T-helper 17 cell (primary cell): ENCODE measurements around the gene SYS1. TPM values are rescaled to one million over a fixed set of nuclear protein-coding genes. Genes with fewer than 3 reads are reported as not detected.

ENCODE experiments used
- ATAC-seq: fragments of 150-1000 bp; cut with Tn5 transposase; 2 replicates; pipeline ENCODE4 v1.10.0; 2021; ENCODE audit warnings: mild to moderate bottlenecking, moderate library complexity
- DNase-seq, 3 donors: peaks; one replicate each; pipeline versions ENCODE4 v3.0.0 to v3.0.0-alpha.2; 2020 to 2021
- H3K9me3 ChIP-seq: one replicate; pipeline ENCODE4 v1.7.0; 2013; ENCODE audit warnings: low read length, mild to moderate bottlenecking; ENCODE audit not compliant: control insufficient read depth, poor library complexity, severe bottlenecking
- H3K27ac Mint-ChIP-seq: one replicate; pipeline ENCODE4 v1.8.0; 2022; ENCODE audit warnings: mild to moderate bottlenecking, moderate library complexity, mixed read lengths
- H3K27me3 Mint-ChIP-seq: one replicate; pipeline ENCODE4 v1.8.0; 2022; ENCODE audit warnings: mixed read lengths
- H3K36me3 Mint-ChIP-seq: one replicate; pipeline ENCODE4 v1.8.0; 2022; ENCODE audit warnings: low read depth, mixed read lengths
- H3K4me1 Mint-ChIP-seq: one replicate; pipeline ENCODE4 v1.8.0; 2022; ENCODE audit warnings: mild to moderate bottlenecking, mixed read lengths
- H3K4me3 Mint-ChIP-seq: one replicate; pipeline ENCODE4 v1.8.0; 2022; ENCODE audit warnings: mild to moderate bottlenecking, moderate library complexity, mixed read lengths
- total RNA-seq, 4 donors: library from RNA in 2 of 4; stranded (reverse) in 2 of 4; gene quantifications; one replicate each; pipeline ENCODE4 v1.2.3 and lab custom pipeline; 2022 to 2026

Gene SYS1
- total RNA-seq, 2 donors from 2014 or later, result 93.3 to 99.5 TPM

- no peak for ATAC-seq
- DNase-seq, result no peak
- no peak overlapping the region for H3K4me3 Mint-ChIP-seq
- peaks cover 2% of the 10 kb centered on the region for H3K36me3 Mint-ChIP-seq
- H3K4me1 Mint-ChIP-seq, result peaks cover 15% of the 10 kb centered on the region
- H3K9me3 ChIP-seq, result no peaks in the 10 kb centered on the region
- H3K27ac Mint-ChIP-seq, result no peak overlapping the region
- no peaks in the 10 kb centered on the region for H3K27me3 Mint-ChIP-seq
Observed at GRCh38 chr20:45394221-45395113, 31.5 kb downstream of the SYS1 start.

GRCh38 chr20:45395114-45395415, 32.1 kb downstream of the SYS1 start:
- H3K27me3 Mint-ChIP-seq, result no peaks in the 10 kb centered on the region
- ATAC-seq (no peak), DNase-seq (no peak)
- H3K4me1 Mint-ChIP-seq, result peaks cover 9% of the 10 kb centered on the region
- H3K27ac Mint-ChIP-seq, result no peak overlapping the region
- H3K36me3 Mint-ChIP-seq, result peaks cover 2% of the 10 kb centered on the region
- H3K4me3 Mint-ChIP-seq, result no peak overlapping the region
- H3K9me3 ChIP-seq, result no peaks in the 10 kb centered on the region

GRCh38 chr20:45399018-45399417, 36.1 kb downstream of the SYS1 start:
- no peaks in the 10 kb centered on the region for H3K9me3 ChIP-seq
- peaks cover 3% of the 10 kb centered on the region for H3K4me1 Mint-ChIP-seq
- H3K27me3 Mint-ChIP-seq, result no peaks in the 10 kb centered on the region
- ATAC-seq (no peak), DNase-seq (no peak)
- peaks cover 2% of the 10 kb centered on the region for H3K36me3 Mint-ChIP-seq
- H3K4me3 Mint-ChIP-seq, result no peak overlapping the region
- no peak overlapping the region for H3K27ac Mint-ChIP-seq

DNA sequence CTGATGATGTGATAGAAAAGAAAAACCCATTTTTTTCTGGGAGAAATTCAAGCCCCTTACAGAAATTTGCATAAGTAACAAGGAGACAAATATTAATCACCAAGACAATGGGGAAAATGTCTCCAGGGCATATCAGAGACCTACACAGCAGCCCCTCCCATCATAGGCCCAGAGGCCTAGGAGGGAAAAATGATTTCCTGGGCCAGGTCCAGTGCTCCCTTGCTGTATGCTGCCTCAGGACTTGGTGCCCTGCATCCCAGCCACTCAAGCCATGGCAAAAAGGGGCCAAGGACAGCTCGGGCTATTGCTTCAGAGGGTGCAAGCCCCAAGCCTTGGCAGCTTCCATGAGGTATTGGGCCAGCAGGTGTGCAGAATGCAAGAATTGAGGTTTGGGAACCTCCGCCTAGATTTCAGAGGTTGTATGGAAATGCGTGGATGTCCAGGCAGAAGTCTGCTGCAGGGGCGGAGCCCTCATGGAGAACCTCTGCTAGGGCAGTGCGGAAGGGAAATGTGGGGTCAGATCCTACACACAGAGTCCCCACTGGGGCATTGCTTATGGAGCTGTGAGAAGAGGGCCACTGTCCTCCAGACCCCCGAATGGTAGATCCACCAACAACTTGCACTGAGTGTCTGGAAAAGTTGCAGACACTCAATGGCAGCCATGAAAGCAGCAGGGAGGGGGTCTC, 37.5 kb downstream of the SYS1 start:
- H3K36me3 Mint-ChIP-seq, result peaks cover 2% of the 10 kb centered on the region
- H3K4me3 Mint-ChIP-seq, result no peak overlapping the region
- no peak for ATAC-seq
- H3K9me3 ChIP-seq, result no peaks in the 10 kb centered on the region
- peaks cover 8% of the 10 kb centered on the region for H3K4me1 Mint-ChIP-seq
- no peaks in the 10 kb centered on the region for H3K27me3 Mint-ChIP-seq
- no peak overlapping the region for H3K27ac Mint-ChIP-seq
- no peak for DNase-seq

DNA sequence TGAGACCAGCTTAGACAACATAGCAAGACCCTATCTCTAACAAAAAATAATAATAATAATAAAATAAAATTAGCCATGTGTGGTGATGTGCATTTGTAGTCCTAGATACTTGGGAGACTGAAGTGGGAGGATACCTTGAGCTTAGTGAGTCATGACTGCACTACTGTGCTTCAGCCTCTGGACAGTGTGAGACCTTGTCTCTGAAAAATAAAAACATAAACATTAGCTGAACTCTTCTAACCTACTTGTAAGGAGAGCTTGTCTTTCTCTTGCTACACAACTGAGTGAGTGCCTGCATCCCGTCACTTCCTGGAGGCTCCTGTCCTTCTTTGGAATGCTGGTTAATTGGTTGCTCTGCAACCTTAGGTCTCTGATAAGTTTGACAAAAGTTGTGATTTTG, 40.0 kb downstream of the SYS1 start:
- Mint-ChIP-seq H3K36me3 (no peaks in the 10 kb centered on the region), H3K4me3 (no peak overlapping the region)
- no peak for ATAC-seq

DNA sequence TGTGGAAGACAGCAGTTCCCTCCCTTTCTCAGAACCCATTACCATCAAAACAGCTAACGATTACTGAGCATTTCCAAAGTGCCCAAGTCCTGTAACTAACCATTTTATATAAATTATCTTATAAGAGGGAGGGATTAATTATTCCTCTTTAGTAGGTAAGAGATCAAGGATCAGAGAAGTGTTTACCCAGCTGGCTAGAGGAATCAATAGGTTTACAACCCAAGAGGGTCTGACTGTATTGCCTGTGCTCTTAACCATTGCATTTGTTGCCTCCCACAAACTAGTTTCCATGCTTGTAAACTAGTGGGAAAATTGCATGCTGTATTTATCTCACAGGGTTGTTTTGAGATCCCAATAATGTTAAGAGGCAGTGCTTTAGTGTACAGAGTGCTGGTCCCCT, 41.5 kb downstream of the SYS1 start:
- Mint-ChIP-seq H3K4me3 (peak overlapping the region; percentile 90), H3K27me3 (no peaks in the 10 kb centered on the region), H3K27ac (peak overlapping the region; percentile 80), H3K4me1 (peaks cover 10% of the 10 kb centered on the region), H3K36me3 (no peaks in the 10 kb centered on the region)
- H3K9me3 ChIP-seq, result no peaks in the 10 kb centered on the region
- DNase-seq (no peak), ATAC-seq (no peak)

More for the DNA sequence above, 40.0 kb downstream of the SYS1 start:
- DNase-seq, result no peak
- peaks cover 13% of the 10 kb centered on the region for H3K4me1 Mint-ChIP-seq
- H3K27ac Mint-ChIP-seq, result no peak overlapping the region
- H3K9me3 ChIP-seq, result no peaks in the 10 kb centered on the region
- no peaks in the 10 kb centered on the region for H3K27me3 Mint-ChIP-seq

- H3K9me3 ChIP-seq, result no peaks in the 10 kb centered on the region
- Mint-ChIP-seq H3K27ac (no peak overlapping the region), H3K36me3 (no peaks in the 10 kb centered on the region), H3K4me1 (peaks cover 10% of the 10 kb centered on the region), H3K27me3 (no peaks in the 10 kb centered on the region), H3K4me3 (peak overlapping the region; percentile 90)
- no peak for DNase-seq
- ATAC-seq, result peak; percentile 31
Observed at GRCh38 chr20:45405571-45406259, 42.8 kb downstream of the SYS1 start.

DNA sequence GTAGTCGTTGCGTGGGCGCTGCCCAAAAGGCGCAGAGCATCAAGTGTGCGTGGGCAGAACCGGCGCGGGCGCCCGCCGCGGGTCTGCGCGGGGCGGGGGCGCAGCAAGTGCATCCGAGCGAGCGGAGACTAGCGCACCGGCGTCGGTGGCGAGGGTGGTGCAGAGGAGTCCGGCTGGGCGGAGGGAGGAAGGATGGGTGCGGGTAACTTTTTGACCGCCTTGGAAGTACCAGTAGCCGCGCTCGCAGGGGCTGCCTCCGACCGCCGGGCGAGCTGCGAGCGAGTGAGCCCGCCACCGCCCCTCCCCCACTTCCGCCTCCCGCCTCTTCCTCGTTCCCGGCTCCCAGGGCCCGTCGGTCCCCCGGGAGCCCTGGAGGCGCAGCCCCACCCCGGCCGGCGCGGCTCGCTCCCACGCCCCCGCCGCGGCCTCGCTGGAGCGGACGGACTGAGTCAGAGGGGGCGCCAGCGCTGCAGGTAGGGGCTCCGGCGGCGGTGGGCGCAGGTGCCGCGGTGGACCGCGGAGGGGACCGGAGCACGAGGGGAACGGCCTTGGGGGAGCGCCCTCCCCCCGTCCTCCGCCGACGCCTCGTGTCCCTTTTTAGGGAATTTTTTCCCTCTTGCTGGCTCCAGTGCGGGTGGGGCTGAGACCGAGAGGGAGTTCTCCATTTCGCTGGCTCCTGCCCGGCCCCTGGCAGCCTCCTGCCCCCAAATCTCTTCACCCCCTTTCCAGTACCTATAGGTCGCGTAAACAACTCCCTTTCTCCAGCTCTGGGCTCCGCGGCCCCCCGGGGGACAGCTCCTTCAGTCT, 43.5 kb downstream of the SYS1 start:
- peak; percentile 54 for ATAC-seq

DNA sequence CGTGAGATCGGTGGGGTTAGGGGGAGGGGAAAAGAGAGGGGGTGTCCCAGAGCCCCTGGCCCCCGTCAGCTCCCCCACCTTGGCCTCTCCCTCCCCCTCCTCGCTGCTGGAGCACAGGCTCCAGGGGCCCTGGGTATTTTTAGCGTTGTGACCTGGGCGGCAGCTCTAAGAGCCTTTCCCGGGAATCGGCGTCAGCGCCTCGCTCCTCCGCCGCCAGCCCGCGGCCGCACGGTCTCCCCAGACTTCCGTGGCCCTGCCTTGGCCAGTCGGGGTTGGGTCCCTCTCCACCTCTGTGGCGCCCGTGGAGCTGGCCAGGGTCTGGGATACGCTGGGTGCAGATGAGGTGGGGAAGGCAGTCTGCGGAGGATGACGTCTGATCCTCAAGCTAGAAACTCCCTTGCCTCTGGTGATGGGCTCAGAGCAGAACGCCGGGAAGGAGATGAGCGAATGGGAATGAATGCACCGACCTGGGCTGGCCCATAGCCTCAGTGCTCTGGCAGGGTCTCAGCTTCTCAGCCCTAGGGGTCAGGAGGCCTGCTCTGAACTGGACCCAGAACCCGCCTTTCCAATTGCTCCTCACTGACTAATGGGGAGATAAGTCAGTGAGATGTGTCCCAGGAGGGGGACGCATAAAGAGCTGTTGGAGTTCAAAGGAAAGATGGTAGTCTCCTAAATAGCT, 44.2 kb downstream of the SYS1 start:
- Mint-ChIP-seq H3K4me3 (peak overlapping the region; percentile 90), H3K27ac (peak overlapping the region; percentile 78), H3K27me3 (no peaks in the 10 kb centered on the region), H3K4me1 (peaks cover 10% of the 10 kb centered on the region), H3K36me3 (no peaks in the 10 kb centered on the region)
- DNase-seq, result no peak
- no peaks in the 10 kb centered on the region for H3K9me3 ChIP-seq
- ATAC-seq, result peak; percentile 18

More for the DNA sequence above, 43.5 kb downstream of the SYS1 start:
- peaks cover 10% of the 10 kb centered on the region for H3K4me1 Mint-ChIP-seq
- no peaks in the 10 kb centered on the region for H3K9me3 ChIP-seq
- peak in 2 of 3 donors; percentile 28 to 50 for DNase-seq
- no peaks in the 10 kb centered on the region for H3K27me3 Mint-ChIP-seq
- no peaks in the 10 kb centered on the region for H3K36me3 Mint-ChIP-seq
- H3K4me3 Mint-ChIP-seq, result peak overlapping the region; percentile 90
- peak overlapping the region; percentile 78 for H3K27ac Mint-ChIP-seq

- no peak for DNase-seq
- H3K9me3 ChIP-seq, result no peaks in the 10 kb centered on the region
- Mint-ChIP-seq H3K4me1 (peaks cover 10% of the 10 kb centered on the region), H3K27ac (peak within 1 kb of the TSS; percentile 78), H3K4me3 (peak within 1 kb of the TSS; percentile 90), H3K36me3 (no peaks in the 10 kb centered on the region), H3K27me3 (no peaks in the 10 kb centered on the region)
- peak; percentile 42 for ATAC-seq
Observed at GRCh38 chr20:45407783-45408645, 45.1 kb downstream of the SYS1 start, which contains the start of gene DBNDD2. DBNDD2 (plus strand) TSS chr20:45408289; CDS start chr20:45408468, 179 bp downstream.

DNA sequence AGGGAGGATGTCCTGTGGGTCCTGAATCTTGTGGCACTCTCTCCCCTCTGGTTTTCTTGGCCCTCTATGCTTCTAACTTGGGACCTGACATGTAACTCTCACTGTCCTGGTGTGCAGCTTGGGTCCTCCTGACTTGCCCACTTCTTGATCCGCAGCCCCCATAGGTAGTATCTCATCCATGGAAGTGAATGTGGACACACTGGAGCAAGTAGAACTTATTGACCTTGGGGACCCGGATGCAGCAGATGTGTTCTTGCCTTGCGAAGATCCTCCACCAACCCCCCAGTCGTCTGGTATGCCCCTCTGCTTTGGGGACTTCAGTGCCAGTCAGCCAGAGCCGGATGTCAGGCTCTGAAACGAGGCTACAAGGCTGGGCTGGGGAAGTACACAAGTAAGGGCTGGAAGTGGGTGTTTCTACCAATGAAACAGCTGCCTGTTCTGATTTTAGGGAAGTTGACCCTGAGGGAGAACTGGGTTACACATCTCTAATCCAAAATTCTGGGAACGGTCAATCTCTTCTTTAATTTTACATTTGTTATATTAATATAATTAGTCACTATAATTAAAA, 45.8 kb downstream of the SYS1 start:
- ATAC-seq (peak; percentile 22), DNase-seq (no peak)
- no peaks in the 10 kb centered on the region for H3K27me3 Mint-ChIP-seq
- peaks cover 10% of the 10 kb centered on the region for H3K4me1 Mint-ChIP-seq
- H3K36me3 Mint-ChIP-seq, result no peaks in the 10 kb centered on the region
- no peaks in the 10 kb centered on the region for H3K9me3 ChIP-seq
- H3K4me3 Mint-ChIP-seq, result peak overlapping the region; percentile 28
- H3K27ac Mint-ChIP-seq, result no peak overlapping the region
